NCI-H1105 treated with DMSO at 0.1 percent for 48 hours (cell line): ENCODE data around the gene GZF1.

Experiments used
- DNase-seq: peaks from one replicate; lab custom pipeline; 2025; lab: John Stamatoyannopoulos, UW

GZF1 gene

DNA sequence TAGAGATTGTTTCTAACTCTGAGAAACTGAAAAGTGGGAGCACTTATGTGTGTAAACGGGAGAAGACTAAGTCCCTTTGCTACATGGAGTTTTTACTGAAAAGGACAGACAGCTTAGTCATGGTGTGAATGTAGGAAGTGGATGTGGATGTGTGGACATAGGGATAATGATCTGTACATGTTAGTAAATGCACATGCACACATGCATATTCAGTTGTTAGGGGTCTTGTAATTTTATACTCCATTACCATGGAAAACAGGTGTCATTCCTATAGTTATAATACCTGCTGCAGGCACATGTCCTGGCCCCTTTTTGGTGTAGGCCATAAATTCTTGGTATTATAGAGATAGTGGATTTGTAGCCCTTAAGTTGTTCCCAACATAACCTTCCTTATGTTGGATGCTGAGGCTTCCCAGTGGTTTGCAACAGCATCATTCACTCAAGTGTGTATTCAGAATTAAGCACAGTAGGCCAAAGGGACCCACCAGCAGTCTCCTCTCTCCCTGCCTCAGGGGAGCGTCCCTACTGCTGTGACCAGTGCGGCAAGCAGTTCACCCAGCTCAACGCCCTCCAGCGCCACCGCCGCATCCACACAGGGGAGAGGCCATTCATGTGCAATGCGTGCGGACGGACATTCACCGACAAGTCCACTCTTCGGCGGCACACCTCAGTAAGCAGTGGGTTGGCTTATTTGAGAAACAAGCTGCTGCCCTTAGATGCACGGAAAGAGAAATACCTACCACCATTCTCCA lies 7.3 kb downstream of the GZF1 start:
- no peak for DNase-seq

- no peak for DNase-seq
Observed at GRCh38 chr20:23370274-23370673, 8.3 kb downstream of the GZF1 start.

GRCh38 chr20:23370873-23371272 lies 8.9 kb downstream of the GZF1 start:
- DNase-seq: no peak

DNA sequence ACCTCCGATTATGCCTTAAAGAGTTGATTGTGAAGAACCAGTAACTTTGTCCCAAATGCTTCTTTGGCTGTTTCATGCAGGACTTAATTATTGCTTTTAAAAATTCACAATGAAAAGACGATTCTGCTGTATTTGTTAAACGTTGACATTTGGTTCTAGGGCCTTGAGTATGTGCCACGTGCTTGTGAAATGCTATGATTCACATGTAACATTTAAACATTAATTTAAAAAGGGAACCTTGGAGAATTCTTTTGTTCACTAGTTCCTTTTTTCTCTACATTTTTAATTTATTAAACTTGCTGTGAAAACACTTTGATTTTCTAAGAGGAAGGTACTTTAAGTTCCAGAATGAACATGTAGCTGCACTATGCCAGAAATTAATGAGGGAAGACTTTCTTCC lies 9.5 kb downstream of the GZF1 start:
- no peak for DNase-seq

- DNase-seq: no peak
Observed at GRCh38 chr20:23374441-23374840, 12.5 kb downstream of the GZF1 start.

DNA sequence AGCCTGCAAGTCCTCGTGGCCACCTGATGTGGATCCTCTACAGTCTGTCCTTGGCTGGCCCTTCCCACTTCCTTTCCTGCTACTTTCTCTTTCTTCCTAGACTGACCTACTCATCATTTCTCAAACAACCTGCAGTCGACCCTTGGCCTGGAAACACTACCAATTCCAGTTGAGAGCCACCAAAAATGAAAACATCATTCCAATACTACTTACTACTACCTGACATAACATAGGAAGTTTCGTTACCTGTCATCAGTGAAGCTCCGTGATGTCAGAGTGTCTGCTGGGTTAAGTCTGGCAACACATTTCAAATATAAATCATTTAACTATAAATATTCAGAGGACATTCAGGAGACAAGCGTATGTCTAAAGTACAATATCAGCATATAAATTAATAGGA lies 13.8 kb downstream of the GZF1 start:
- no peak for DNase-seq

DNA sequence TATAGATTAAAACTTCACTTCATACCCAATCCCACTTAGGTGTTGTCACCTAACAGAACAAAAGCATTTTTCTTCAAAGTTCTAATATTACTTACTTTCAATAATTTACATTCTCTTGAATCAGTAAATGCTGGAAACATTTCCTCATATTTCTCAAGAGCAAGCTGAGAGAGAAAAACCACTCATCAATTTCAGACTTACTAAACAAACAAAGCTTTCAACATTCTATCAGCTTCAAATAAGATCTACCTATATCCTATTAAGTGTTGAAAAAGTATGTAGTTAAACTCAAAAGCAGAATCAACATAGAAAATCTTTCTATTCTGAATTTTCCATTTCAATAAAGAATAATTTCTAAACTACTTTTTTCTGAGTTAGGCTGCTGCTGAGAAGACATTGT lies 17.8 kb downstream of the GZF1 start:
- no peak for DNase-seq

DNA sequence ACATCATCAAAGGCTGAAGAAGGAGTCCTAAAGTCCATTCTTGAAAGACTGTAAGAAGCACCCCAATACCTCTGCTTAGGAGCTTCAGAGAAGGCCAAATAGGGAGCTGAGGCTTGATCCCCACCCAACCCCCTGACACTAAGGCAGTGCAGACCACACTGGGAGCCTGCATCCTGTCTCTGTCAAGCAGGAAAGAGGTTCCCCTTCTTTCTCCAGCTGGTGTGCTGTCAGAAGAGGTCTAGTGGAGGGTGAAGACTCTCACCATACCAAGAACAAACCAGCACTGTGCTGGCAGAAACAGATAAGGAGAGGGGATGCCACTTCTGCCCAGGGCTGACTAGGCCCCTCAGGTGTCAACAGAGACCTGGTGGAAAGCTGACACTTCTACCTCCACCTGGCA lies 19.9 kb downstream of the GZF1 start:
- no peak for DNase-seq

GRCh38 chr20:23386304-23387117 lies 24.5 kb downstream of the GZF1 start:
- no peak for DNase-seq

GRCh38 chr20:23387118-23387443 lies 25.1 kb downstream of the GZF1 start:
- DNase-seq: no peak

DNA sequence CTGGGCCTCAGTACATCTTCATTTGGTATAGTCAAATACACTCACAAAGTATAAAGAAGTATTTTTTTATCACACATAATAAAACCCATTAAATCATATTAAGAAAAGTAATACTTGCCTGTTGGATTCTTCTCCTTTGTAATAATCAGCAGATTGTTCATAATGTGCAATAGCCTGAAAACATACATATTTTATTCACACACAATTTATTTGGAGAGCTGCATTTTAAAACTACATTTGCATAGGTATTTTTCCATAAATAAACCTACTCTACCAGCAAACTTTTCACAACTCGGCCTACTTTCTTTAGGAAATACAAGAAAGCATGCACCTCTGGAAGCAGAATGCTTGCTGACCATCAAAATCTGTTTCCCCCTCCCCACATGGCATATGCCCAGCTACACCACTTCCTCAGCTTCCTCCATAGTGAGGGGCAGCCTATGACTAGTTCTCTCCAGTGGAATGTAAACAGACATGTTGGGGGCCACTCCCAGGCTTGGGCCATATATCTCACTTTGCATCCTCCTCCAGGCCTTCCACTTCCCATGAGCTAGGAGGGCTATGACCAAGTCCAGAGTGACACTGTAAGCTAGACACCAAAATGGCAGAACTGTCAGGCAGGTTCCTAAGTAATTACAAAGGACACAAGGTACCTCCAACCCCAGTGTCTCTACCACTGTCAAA lies 28.3 kb downstream of the GZF1 start:
- DNase-seq: no peak

- no peak for DNase-seq
Observed at GRCh38 chr20:23391707-23392310, 29.8 kb downstream of the GZF1 start.

GRCh38 chr20:23393996-23394775 lies 32.2 kb downstream of the GZF1 start:
- no peak for DNase-seq

- DNase-seq: no peak
Observed at GRCh38 chr20:23396950-23397627, 35.1 kb downstream of the GZF1 start.

DNA sequence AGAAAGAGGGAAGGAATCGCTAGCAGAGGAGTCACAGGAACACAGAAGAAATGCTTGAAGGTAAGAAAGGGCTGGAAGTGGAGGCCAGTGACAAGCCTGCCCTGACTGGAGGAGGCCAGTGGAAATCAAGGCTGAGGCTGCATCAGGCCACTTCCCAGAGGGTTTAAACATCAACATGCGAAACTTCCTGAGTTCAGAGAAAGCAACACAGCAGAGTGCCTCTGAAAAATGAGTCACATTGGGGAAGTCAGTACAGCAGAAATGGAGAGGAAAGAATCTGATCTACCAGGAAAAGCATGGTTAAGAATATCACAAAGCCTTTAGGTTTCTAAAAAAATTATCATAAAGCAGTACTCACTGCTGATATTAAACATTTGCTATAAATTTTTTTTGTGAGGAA lies 36.0 kb downstream of the GZF1 start:
- DNase-seq: no peak

DNA sequence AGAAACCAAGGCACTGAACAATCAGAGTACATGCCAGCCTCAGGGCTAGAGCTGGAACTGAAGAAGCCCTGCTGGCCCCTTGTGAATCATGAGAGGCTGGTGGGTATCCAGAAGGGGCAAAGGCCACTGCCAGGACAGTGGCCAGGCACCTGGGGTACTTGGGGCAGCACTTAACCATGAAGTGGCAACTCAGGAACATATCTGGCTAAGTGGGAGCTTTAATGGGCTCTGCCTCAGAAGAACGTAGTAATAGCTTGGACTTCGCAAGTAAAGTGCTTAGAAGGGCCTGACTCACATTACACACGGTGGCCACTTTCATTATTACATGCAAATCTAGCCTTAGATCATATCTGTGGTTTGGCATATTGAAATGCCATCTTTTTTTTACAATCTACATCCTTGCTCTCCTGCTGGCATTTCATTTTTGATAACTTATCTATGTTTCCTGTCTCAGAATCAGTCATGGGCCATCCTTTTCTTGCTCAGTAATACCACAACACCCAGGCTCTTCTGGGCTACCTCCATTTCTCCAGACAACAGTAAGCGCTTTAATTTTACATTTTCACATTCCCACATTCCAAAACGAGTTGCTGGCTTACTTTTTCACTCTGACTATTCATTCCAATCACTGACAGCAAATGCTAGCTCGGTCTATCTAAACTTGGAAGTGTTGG lies 37.7 kb downstream of the GZF1 start:
- DNase-seq: no peak

DNA sequence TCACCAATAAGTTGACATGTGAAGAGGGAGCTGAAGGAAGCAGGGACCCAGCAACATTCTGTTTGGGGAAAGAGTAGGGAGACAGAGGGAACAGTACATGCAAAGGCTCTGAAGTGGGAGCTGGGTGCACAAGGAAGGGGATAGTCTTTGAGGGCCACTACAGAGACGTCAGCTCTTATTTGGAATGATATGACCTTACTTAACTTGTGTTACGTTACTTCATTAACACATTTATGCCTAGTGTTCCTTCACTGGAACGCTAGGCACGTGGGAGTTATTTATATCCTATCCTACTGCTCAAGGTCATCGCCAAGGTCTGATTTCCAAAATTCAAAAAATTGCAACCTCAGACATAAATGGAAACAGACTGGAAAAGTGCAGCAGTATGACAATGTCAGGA lies 39.1 kb downstream of the GZF1 start:
- no peak for DNase-seq

GRCh38 chr20:23403751-23404150 lies 41.8 kb downstream of the GZF1 start:
- DNase-seq: no peak

- no peak for DNase-seq
Observed at GRCh38 chr20:23404196-23404595, 42.2 kb downstream of the GZF1 start.

- DNase-seq: no peak
Observed at GRCh38 chr20:23406880-23407279, 44.9 kb downstream of the GZF1 start.
